T1000 (cell line): Measurements from ENCODE around the gene TEF.

ENCODE experiments used
- DNase-seq: peaks from one replicate; lab custom pipeline; 2025; ENCODE audit warnings: mixed read lengths; lab: John Stamatoyannopoulos, UW

Gene TEF

GRCh38 chr22:41353862-41354575 is 27.7 kb upstream of the TEF start:
- no peak for DNase-seq

DNA sequence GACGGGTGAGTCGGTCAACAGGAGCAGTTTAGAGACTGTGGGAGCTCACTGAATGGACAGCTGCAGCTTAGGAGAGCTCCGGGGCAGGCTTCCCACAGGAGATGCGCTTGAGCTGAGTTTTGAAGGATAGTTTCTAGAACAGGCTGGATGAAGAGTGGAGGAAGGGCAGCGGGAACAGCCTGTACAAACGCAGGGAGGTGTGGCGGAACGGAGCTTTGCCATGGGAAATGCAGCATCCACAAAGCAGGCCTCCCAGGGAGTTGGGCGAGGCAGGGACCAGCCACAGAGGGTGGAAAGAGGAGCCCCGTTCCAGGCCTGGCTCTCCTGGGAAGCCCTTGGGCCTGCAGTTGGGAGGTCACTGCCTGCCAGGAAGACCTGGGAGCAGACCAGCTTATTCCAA is 26.8 kb upstream of the TEF start:
- DNase-seq, result no peak

DNA sequence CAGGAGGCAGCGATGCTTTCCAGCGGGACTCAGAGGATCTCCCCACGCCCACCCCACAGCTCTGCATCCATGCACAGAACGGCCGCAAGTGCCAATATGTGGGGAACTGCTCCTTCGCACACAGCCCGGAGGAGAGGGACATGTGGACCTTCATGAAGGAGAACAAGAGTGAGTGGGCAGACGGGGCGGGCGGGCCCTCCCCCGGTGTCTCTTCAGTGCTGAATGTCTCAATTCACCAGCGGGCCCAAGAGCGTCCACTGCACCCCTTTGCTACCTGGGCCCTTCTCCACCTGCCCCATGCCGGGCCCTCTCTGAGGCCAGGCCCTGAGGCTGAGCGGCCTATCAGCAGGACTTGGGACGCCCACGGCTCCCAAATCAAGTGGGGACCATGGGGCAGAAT is 25.8 kb upstream of the TEF start:
- no peak for DNase-seq

GRCh38 chr22:41356430-41357028 is 25.2 kb upstream of the TEF start:
- DNase-seq, result no peak

DNA sequence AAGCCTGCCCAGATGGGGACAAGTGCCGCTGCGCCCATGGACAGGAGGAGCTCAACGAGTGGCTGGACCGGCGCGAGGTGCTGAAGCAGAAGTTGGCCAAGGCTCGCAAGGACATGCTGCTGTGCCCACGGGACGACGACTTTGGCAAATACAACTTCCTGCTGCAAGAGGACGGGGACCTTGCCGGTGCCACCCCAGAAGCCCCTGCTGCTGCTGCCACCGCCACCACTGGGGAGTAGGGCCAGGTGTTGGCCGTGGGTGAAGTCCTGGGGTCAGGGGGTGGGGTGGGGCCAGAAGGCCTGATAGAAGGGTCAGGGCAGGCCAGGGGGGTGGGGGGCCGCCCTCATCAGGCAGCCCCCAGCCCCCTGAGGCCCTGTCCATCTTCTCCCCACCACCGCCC is 24.6 kb upstream of the TEF start:
- no peak for DNase-seq

DNA sequence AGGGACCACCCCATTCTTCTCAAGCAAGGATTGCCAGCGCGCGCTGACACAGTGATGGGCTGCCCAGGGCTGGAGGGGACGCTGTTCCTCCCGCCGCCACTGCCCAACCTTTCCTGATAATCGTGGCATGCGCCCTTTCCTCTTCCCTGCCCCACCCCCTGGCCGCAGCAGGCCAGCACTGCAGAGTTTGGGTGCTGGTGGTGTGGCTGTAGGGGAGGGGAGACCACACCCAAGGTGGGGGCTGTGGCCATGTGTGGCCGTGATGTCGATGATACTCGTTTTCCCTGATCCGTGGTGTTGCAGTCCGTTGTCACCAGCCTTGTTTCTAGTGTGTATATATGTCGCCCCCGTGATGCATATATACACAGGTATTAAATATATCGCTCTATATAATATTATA is 22.8 kb upstream of the TEF start:
- no peak for DNase-seq

- no peak for DNase-seq
Observed at GRCh38 chr22:41359376-41359775, 22.4 kb upstream of the TEF start.

DNA sequence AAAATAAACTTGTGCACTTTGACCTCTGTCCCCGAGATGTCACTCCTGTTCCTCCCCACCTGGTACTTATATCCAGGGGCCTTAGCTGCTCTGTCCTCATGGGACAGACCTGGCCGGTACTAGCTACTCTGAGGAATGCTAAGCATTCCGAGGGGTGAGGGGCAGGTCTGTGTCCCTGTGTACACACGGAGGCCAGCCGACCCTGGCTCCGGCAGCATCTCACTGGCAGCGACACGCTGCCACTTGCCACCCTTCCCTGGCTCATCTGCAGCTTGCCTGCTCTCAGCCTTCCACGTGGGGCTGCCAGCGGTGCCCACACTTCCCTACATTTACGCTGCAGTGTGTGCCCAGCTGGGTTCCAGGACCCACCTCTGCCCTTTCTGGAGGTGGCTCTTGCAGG is 21.6 kb upstream of the TEF start:
- no peak for DNase-seq

DNA sequence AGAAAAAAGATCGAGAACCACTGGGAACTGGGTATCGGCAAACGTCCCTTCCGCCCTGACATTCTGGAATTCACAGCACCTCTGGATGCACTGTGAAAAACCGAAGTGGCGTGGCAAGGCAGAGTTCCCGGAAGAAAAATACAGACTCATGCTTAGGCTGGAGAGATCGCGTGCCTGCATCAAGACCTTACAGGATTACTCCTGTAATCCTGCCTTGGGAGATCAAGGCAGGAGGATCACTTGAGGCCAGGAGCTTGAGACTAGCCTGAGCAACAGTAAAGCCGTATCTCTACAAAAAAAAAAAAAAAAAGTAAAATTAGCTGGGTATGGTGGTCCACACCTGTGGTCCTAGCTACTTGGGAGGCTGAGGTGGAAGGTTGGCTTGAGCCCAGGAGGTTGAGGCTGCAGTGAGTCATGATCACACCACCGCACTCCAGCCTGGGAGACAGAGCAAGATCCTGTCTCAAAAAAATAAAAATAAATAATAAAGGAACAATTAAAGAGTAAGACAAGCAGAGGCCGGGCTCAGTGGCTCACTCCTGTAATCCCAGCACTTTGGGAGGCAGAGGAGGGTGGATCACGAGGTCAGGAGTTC is 19.9 kb upstream of the TEF start:
- DNase-seq, result no peak

GRCh38 chr22:41362615-41363014 is 19.1 kb upstream of the TEF start:
- no peak for DNase-seq

- no peak for DNase-seq
Observed at GRCh38 chr22:41364233-41364632, 17.5 kb upstream of the TEF start.

- no peak for DNase-seq
Observed at GRCh38 chr22:41364955-41365354, 16.8 kb upstream of the TEF start.

DNA sequence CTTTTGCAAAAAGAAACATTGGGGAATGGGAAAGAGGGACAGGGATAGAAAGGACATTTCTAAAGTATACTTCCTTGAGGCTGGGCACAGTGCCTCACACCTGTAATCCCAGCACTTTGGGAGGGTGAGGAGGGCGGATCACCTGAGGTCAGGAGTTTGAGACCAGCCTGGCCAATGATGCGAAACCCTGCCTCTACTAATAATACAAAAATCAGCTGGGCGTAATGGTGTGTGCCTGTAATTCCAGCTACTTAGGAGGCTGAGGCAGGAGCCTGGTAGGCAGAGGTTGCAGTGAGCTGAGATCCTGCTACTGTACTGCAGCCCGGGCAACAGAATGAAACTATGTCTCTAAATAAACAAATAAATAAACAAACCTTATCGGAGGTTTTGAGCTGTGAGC is 16.3 kb upstream of the TEF start:
- DNase-seq, result no peak

DNA sequence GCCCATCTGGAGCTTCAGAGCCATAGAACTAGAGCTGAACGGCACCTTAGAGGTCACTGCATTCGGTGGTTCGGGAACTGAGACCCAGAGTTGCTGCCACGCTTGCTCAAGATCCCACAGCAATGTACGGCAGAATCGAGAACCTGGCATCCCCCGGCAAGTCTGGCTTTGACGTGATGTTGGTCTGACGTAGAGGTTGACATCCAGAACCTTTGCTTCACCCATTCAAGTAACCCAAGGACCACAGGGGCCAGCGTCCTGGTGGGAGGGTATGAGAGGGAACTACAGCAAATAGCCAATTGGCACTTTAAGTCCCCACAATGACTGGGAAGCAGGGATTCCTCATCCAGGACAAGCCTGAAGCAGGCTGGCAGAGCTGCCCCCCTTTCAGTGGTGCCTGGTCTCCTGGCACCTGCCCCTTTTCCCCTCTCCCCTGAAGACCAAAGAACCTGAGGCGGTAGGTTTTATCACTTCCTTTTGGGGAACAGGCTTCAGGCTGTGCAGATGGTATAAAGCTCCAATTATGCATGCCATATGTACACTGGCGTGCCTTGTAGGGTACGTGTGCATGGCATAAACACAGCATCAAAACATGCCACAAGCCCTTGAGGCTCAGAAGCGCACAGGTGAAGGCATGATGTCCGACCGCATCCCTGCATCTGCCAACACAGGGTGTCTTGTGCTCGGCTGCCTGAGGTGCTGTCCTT is 15.3 kb upstream of the TEF start:
- no peak for DNase-seq

GRCh38 chr22:41367039-41367679 is 14.6 kb upstream of the TEF start:
- DNase-seq, result peak; percentile 47

DNA sequence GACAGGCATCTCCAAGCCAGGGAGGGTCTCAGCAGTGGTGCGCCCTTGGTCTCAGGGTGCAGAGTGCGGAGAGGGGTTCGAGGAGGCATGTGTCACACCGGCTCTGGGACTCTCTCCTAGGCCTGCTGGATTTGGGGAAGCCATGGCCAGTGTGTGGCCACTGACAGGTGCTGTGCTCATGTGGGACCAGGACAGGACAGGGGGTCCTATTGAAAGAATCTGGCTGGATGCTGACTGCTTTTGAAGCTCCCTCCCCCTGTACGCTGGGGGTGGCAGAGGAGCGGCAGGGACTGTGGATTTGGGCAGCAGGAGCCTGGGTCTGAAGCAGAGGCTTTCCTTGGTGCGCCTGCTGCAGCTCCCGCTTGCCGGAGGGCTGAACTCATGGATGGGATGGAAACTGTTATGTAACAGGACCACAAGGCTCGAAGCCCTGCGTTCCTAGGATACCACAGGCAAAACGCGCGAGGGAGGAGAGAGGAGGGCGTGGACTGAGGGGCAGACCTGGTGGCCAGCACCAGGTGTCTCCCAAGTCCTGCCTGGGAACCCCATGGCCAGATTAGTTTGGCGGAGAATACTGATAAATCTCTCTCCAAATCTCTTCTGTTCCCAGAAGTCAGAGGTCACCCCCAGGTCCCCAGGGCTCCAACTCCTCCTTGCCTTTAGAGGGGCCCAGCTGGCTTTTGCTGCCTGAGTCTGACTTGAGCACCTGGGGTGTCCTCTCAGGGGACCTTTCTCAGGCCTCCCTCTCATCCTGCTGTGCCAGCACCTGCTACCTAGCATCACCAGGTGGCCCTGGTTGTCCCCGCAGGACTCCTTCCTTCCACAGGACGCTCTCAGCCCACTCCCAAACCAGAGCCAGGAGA is 13.8 kb upstream of the TEF start:
- DNase-seq, result no peak

GRCh38 chr22:41368543-41369423 is 13.0 kb upstream of the TEF start:
- DNase-seq, result no peak

- no peak for DNase-seq
Observed at GRCh38 chr22:41369424-41369745, 12.4 kb upstream of the TEF start.

GRCh38 chr22:41369837-41370236 is 11.9 kb upstream of the TEF start:
- no peak for DNase-seq

- no peak for DNase-seq
Observed at GRCh38 chr22:41377846-41378245, 3.9 kb upstream of the TEF start.

DNA sequence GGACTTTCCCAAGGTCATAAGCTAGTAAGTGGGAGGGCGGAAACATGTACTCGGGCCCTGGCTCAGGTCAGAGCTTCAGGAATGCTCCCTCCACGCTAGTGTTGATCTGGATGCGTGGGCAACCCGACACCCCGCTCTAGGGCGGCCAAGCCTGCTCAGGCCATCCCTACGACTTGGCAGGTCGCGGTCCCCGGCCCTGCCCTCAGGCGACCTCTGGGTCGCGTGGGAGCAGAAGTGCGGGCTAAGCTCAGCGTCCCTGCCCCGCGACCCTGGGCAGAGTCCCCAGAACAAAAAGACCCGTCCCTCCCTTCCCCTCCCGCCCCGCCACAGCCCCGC is 781 bp upstream of the TEF start:
- DNase-seq, result peak; percentile 75
